ENCODE measurements around the gene BUD13. TPM values are rescaled to one million over a fixed set of nuclear protein-coding genes. Genes with fewer than 3 reads are reported as not detected.
A peak's percentile ranks its signal among the peaks of the same experiment; 100 is the strongest.

BUD13 gene
- total and polyA plus RNA-seq, 2 of the 13 experiments (the other 11 are each of a cell fraction or from before 2014, with no cell fraction given): 13.3 to 25.9 TPM

DNA sequence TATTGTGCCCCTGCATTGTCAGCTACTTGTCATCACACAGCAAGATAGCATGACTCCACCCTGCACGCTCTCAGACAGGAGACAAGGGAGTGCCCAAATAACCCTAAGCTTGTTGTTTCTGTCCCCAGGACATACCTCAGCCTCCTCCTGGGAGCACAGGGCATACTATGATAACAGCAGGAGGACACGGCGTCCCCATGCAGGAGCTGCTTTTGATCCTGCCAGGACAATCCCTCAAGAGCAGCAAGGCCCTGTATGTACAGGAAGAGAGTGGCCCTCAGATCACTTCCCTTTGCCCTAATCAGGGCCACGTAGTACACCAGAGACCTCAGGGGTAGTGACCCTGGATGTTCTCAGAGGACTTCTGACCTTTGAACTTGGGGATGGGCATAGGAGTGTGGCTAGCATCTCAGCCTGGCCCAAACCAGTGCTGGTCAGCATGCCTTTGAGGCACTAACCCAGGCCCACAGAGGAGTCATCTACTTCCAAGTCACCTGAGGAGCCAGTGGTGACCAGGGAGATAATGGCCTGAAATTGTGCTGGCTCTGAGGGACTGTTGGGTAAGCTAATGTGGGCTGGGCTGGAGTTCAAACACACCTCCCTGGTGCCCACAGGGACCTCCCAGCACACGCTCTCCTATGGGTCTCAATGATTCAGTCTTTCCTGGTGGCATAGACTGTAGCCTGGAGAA, 41.1 kb upstream of the BUD13 start (continued):
- TF ChIP-seq SMAD3 (CRISPR knock-in tag; IDR thresholded peaks at IDR 0.05) (no peak), ARNT (IDR thresholded peaks at IDR 0.05) (no peak), ZNF543 (CRISPR knock-in tag; IDR thresholded peaks at IDR 0.05) (no peak), ZNF709 (CRISPR knock-in tag; IDR thresholded peaks at IDR 0.05) (no peak), GATAD2A (CRISPR knock-in tag; IDR thresholded peaks at IDR 0.05) (peak; percentile 69), ZNF484 (CRISPR knock-in tag; IDR thresholded peaks at IDR 0.05; ENCODE audit: borderline replicate concordance, low read depth) (no peak), KLF12 (CRISPR knock-in tag; IDR thresholded peaks at IDR 0.05; ENCODE audit: borderline replicate concordance) (no peak), ZNF556 (CRISPR knock-in tag; IDR thresholded peaks at IDR 0.05; ENCODE audit: borderline replicate concordance) (no peak), NR2C2 (CRISPR knock-in tag; IDR thresholded peaks at IDR 0.05; ENCODE audit: borderline replicate concordance) (peak; percentile 88), ZKSCAN5 (CRISPR knock-in tag; IDR thresholded peaks at IDR 0.05) (peak; percentile 50), ZNF839 (CRISPR knock-in tag; IDR thresholded peaks at IDR 0.05; ENCODE audit: borderline replicate concordance) (no peak), MEF2D (CRISPR knock-in tag; IDR thresholded peaks at IDR 0.05) (no peak), ADNP (CRISPR knock-in tag; IDR thresholded peaks at IDR 0.05) (no peak)
- TF ChIP-seq, protein P1, sequence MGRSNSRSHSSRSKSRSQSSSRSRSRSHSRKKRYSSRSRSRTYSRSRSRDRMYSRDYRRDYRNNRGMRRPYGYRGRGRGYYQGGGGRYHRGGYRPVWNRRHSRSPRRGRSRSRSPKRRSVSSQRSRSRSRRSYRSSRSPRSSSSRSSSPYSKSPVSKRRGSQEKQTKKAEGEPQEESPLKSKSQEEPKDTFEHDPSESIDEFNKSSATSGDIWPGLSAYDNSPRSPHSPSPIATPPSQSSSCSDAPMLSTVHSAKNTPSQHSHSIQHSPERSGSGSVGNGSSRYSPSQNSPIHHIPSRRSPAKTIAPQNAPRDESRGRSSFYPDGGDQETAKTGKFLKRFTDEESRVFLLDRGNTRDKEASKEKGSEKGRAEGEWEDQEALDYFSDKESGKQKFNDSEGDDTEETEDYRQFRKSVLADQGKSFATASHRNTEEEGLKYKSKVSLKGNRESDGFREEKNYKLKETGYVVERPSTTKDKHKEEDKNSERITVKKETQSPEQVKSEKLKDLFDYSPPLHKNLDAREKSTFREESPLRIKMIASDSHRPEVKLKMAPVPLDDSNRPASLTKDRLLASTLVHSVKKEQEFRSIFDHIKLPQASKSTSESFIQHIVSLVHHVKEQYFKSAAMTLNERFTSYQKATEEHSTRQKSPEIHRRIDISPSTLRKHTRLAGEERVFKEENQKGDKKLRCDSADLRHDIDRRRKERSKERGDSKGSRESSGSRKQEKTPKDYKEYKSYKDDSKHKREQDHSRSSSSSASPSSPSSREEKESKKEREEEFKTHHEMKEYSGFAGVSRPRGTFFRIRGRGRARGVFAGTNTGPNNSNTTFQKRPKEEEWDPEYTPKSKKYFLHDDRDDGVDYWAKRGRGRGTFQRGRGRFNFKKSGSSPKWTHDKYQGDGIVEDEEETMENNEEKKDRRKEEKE (IDR thresholded peaks at IDR 0.05): no peak
- TF ChIP-seq, protein P2, sequence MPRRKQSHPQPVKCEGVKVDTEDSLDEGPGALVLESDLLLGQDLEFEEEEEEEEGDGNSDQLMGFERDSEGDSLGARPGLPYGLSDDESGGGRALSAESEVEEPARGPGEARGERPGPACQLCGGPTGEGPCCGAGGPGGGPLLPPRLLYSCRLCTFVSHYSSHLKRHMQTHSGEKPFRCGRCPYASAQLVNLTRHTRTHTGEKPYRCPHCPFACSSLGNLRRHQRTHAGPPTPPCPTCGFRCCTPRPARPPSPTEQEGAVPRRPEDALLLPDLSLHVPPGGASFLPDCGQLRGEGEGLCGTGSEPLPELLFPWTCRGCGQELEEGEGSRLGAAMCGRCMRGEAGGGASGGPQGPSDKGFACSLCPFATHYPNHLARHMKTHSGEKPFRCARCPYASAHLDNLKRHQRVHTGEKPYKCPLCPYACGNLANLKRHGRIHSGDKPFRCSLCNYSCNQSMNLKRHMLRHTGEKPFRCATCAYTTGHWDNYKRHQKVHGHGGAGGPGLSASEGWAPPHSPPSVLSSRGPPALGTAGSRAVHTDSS (CRISPR knock-in tag; conservative IDR thresholded peaks at IDR 0.05): no peak
- TF ChIP-seq, protein P3, sequence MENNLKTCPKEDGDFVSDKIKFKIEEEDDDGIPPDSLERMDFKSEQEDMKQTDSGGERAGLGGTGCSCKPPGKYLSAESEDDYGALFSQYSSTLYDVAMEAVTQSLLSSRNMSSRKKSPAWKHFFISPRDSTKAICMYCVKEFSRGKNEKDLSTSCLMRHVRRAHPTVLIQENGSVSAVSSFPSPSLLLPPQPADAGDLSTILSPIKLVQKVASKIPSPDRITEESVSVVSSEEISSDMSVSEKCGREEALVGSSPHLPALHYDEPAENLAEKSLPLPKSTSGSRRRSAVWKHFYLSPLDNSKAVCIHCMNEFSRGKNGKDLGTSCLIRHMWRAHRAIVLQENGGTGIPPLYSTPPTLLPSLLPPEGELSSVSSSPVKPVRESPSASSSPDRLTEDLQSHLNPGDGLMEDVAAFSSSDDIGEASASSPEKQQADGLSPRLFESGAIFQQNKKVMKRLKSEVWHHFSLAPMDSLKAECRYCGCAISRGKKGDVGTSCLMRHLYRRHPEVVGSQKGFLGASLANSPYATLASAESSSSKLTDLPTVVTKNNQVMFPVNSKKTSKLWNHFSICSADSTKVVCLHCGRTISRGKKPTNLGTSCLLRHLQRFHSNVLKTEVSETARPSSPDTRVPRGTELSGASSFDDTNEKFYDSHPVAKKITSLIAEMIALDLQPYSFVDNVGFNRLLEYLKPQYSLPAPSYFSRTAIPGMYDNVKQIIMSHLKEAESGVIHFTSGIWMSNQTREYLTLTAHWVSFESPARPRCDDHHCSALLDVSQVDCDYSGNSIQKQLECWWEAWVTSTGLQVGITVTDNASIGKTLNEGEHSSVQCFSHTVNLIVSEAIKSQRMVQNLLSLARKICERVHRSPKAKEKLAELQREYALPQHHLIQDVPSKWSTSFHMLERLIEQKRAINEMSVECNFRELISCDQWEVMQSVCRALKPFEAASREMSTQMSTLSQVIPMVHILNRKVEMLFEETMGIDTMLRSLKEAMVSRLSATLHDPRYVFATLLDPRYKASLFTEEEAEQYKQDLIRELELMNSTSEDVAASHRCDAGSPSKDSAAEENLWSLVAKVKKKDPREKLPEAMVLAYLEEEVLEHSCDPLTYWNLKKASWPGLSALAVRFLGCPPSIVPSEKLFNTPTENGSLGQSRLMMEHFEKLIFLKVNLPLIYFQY (CRISPR knock-in tag; IDR thresholded peaks at IDR 0.05; ENCODE audit: borderline replicate concordance): no peak
- TF ChIP-seq, protein P4, sequence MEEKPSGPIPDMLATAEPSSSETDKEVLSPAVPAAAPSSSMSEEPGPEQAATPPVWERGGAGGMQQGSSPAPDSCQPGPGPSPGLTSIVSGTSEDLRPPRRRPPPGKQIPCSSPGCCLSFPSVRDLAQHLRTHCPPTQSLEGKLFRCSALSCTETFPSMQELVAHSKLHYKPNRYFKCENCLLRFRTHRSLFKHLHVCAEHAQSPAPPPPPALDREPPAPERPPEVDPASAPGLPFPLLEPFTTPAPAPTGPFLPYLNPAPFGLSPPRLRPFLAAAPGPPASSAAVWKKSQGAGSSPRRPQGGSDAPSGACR (CRISPR knock-in tag; IDR thresholded peaks at IDR 0.05): no peak
- TF ChIP-seq, protein P5, sequence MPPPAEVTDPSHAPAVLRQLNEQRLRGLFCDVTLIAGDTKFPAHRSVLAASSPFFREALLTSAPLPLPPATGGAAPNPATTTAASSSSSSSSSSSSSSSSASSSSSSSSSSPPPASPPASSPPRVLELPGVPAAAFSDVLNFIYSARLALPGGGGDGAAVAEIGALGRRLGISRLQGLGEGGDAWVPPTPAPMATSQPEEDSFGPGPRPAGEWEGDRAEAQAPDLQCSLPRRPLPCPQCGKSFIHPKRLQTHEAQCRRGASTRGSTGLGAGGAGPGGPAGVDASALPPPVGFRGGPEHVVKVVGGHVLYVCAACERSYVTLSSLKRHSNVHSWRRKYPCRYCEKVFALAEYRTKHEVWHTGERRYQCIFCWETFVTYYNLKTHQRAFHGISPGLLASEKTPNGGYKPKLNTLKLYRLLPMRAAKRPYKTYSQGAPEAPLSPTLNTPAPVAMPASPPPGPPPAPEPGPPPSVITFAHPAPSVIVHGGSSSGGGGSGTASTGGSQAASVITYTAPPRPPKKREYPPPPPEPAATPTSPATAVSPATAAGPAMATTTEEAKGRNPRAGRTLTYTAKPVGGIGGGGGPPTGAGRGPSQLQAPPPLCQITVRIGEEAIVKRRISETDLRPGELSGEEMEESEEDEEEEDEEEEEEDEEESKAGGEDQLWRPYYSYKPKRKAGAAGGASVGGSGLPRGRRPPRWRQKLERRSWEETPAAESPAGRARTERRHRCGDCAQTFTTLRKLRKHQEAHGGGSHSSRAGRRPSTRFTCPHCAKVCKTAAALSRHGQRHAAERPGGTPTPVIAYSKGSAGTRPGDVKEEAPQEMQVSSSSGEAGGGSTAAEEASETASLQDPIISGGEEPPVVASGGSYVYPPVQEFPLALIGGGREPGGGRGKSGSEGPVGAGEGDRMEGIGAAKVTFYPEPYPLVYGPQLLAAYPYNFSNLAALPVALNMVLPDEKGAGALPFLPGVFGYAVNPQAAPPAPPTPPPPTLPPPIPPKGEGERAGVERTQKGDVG (CRISPR knock-in tag; IDR thresholded peaks at IDR 0.05; ENCODE audit: borderline replicate concordance): no peak

Measured in HepG2 (cell line).